Measurements from ENCODE around the gene WEE2. TPM values are rescaled to one million over a fixed set of nuclear protein-coding genes. Genes with fewer than 3 reads are reported as not detected.
A peak's percentile ranks its signal among the peaks of the same experiment; 100 is the strongest.

The WEE2 gene
- total and polyA plus RNA-seq, 2 of the 13 experiments (the other 11 are each of a cell fraction or from before 2014, with no cell fraction given) = not detected

- no peak for DNase-seq (ENCODE audit: low spot score)
- no peak for FAIRE-seq
- Histone ChIP-seq H4K20me1 (ENCODE audit: insufficient read depth, low read length) (no peaks in the 10 kb centered on the region), H3K36me3 (replicated peaks in 1 of 2; ENCODE audit: control insufficient read depth in 1 of 2, insufficient read depth in 2 of 2, low read length in 2 of 2) (peaks cover 1 to 7% of the 10 kb centered on the region in 2 experiments; a peak in 1 of 5 replicates), H3K4me3 (replicated peaks in 1 of 3; ENCODE audit: insufficient read depth in 1 of 3, low read depth in 2 of 3, low read length in 3 of 3) (no peak overlapping the region), H3K79me2 (ENCODE audit: insufficient read depth, low read length) (no peaks in the 10 kb centered on the region), H3K4me1 (ENCODE audit: insufficient read depth, low read length) (no peaks in the 10 kb centered on the region), H3K9ac (ENCODE audit: insufficient read depth, low read depth, low read length) (no peak overlapping the region), H3K27me3 (ENCODE audit: control insufficient read depth in 1 of 2, insufficient read depth in 2 of 2, low read length in 2 of 2) (no peaks in the 10 kb centered on the region), H2AFZ (ENCODE audit: low read length) (no peak overlapping the region), H3K9me3 (ENCODE audit: low read length) (no peaks in the 10 kb centered on the region), H3K27ac (ENCODE audit: extremely low read length, insufficient read depth, low read length) (no peak overlapping the region), H3K4me2 (ENCODE audit: low read depth, low read length) (no peak overlapping the region)
- POLR2A ChIA-PET = no interaction called here
- intact Hi-C loops (cut with micrococcal nuclease; ENCODE audit: unreplicated experiment) = no loop called here
- CTCF ChIA-PET (ENCODE audit: low intra/inter-chr PET ratio, low total read pairs) = interaction anchor here (0.8 kb wide), 1 partner anchor 21 kb away, joined by 4 read pairs; no protein-coding TSS in a partner anchor
- BruUV-seq (replicated peaks) = no TSS peak
- WGBS (ENCODE audit: low lambda C conversion rate) = 86% methylated on average over 4 of the region's 4 CpGs
- ATAC-seq = peak; percentile 86
- in situ Hi-C loops (cut with HindIII; ENCODE audit: extremely low pct_ligation_motif_present, low pct_unique_long_range_greater_than_20kb) = no loop called here
- TF ChIP-seq CTCF (CRISPR knock-in tag; IDR thresholded peaks at IDR 0.05) = peak; percentile 45
- TF ChIP-seq STAG1 (CRISPR knock-in tag; IDR thresholded peaks at IDR 0.05) = peak; percentile 28; the same call in 1 of the 2 replicates
- TF ChIP-seq KDM2A (CRISPR knock-in tag; IDR thresholded peaks at IDR 0.05; ENCODE audit: borderline replicate concordance, low read depth) = no peak
Measured at GRCh38 chr7:141674702-141675101, 33.5 kb upstream of the WEE2 start.

GRCh38 chr7:141675436-141676215, 32.5 kb upstream of the WEE2 start:
- no peak overlapping the region for H3K27ac ChIP-seq (ENCODE audit: extremely low read length, insufficient read depth, low read length)
- H3K9me3 ChIP-seq (ENCODE audit: low read length) = no peaks in the 10 kb centered on the region
- no peaks in the 10 kb centered on the region for H3K79me2 ChIP-seq (ENCODE audit: insufficient read depth, low read length)
- H3K4me2 ChIP-seq (ENCODE audit: low read depth, low read length) = no peak overlapping the region
- no peak overlapping the region for H3K9ac ChIP-seq (ENCODE audit: insufficient read depth, low read depth, low read length)
- no peaks in the 10 kb centered on the region for H3K27me3 ChIP-seq (ENCODE audit: control insufficient read depth in 1 of 2, insufficient read depth in 2 of 2, low read length in 2 of 2)
- no peaks in the 10 kb centered on the region for H4K20me1 ChIP-seq (ENCODE audit: insufficient read depth, low read length)
- 98% methylated on average over 6 of the region's 6 CpGs for WGBS (ENCODE audit: low lambda C conversion rate)
- no TSS peak for BruUV-seq (replicated peaks)
- in situ Hi-C loops (cut with HindIII; ENCODE audit: extremely low pct_ligation_motif_present, low pct_unique_long_range_greater_than_20kb) (no loop called here), intact Hi-C loops (cut with micrococcal nuclease; ENCODE audit: unreplicated experiment) (no loop called here)
- no peaks in the 10 kb centered on the region for H3K4me1 ChIP-seq (ENCODE audit: insufficient read depth, low read length)
- H3K36me3 ChIP-seq (replicated peaks in 1 of 2; ENCODE audit: control insufficient read depth in 1 of 2, insufficient read depth in 2 of 2, low read length in 2 of 2) = peaks cover 1 to 6% of the 10 kb centered on the region in 2 experiments; a peak in 1 of 5 replicates
- CTCF ChIA-PET (ENCODE audit: low intra/inter-chr PET ratio, low total read pairs) = interaction anchor here (0.8 kb wide), 1 partner anchor 21 kb away, joined by 4 read pairs; no protein-coding TSS in a partner anchor
- FAIRE-seq = no peak
- no peak for ATAC-seq
- POLR2A ChIA-PET = interaction anchor here (1.3 kb wide), 1 partner anchor 62 kb away, joined by 3 read pairs; the partner anchor contains the start of gene SSBP1
- H2AFZ ChIP-seq (ENCODE audit: low read length) = no peak overlapping the region
- H3K4me3 ChIP-seq (replicated peaks in 1 of 3; ENCODE audit: insufficient read depth in 1 of 3, low read depth in 2 of 3, low read length in 3 of 3) = no peak overlapping the region
- no peak for DNase-seq (ENCODE audit: low spot score)
- TF ChIP-seq RARA (CRISPR knock-in tag; IDR thresholded peaks at IDR 0.05) = no peak
- TF ChIP-seq HNF4A (CRISPR knock-in tag; IDR thresholded peaks at IDR 0.05) = no peak
- TF ChIP-seq ZNF430 (CRISPR knock-in tag; IDR thresholded peaks at IDR 0.05) = no peak
- TF ChIP-seq REPIN1 (CRISPR knock-in tag; IDR thresholded peaks at IDR 0.05; ENCODE audit: borderline replicate concordance, low read depth) = no peak
- TF ChIP-seq ARID4A (CRISPR knock-in tag; IDR thresholded peaks at IDR 0.05; ENCODE audit: borderline replicate concordance) = no peak
- TF ChIP-seq KDM4B (CRISPR knock-in tag; IDR thresholded peaks at IDR 0.05) = no peak
- TF ChIP-seq ESRRA (CRISPR knock-in tag; IDR thresholded peaks at IDR 0.05; ENCODE audit: low read depth) = no peak
